ENCODE results near the gene TUBB2A. TPM values are rescaled to one million over a fixed set of nuclear protein-coding genes. Genes with fewer than 3 reads are reported as not detected.

TUBB2A gene
- total and polyA plus RNA-seq, 2 of the 8 experiments (the other 6 are each of a cell fraction or from before 2014, with no cell fraction given): 315 to 330 TPM

DNA sequence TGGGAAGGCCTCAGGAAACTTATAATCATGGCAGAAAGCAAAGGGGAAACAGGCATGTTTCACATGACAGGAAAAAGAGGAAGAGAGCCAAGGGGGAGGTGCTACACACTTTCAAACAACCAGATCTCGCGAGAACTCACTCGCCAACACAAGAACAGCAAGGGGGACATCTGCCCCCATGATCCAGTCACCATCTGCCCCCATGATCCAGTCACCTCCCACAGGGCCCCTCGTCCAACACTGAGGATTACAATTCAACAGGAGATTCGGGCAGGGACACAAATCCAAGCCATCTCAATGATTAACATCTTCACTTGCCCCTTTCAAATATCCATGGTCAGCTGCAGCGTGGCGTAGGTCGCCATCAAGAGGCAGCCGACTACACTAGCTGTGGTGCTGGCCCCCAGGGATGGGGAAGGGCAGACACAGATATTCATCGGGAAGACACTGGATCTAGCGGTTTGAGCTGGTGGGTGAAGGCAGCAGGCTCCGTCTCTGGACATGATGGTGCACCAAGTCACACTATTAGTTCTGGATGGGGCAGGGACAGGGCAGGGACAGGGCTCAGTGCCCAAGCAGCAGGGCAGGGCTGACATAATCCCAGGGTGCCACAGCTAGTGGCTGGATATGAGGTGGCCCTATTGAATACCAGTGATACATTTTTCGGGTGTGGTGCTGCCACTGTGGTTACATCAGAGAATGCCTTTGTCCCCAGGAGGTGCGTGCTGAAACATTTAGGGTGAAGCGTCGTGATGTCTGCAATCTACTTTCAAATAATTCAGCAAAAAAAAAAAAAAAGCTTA, 38.6 kb upstream of the TUBB2A start (continued):
- TF ChIP-seq HDAC2 (IDR thresholded peaks at IDR 0.05; ENCODE audit: borderline replicate concordance in 1 of 2, low read depth in 2 of 2, low read length in 2 of 2): no peak
- TF ChIP-seq MAFK (IDR thresholded peaks at IDR 0.05; ENCODE audit: low read depth, low read length): no peak
- TF ChIP-seq, protein P1, sequence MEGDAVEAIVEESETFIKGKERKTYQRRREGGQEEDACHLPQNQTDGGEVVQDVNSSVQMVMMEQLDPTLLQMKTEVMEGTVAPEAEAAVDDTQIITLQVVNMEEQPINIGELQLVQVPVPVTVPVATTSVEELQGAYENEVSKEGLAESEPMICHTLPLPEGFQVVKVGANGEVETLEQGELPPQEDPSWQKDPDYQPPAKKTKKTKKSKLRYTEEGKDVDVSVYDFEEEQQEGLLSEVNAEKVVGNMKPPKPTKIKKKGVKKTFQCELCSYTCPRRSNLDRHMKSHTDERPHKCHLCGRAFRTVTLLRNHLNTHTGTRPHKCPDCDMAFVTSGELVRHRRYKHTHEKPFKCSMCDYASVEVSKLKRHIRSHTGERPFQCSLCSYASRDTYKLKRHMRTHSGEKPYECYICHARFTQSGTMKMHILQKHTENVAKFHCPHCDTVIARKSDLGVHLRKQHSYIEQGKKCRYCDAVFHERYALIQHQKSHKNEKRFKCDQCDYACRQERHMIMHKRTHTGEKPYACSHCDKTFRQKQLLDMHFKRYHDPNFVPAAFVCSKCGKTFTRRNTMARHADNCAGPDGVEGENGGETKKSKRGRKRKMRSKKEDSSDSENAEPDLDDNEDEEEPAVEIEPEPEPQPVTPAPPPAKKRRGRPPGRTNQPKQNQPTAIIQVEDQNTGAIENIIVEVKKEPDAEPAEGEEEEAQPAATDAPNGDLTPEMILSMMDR (IDR thresholded peaks at IDR 0.05; ENCODE audit: control extremely low read depth in 1 of 3, insufficient read depth in 1 of 3, low read depth in 1 of 3, low read length in 3 of 3): peak; percentile 51 to 72 (median 69)
- TF ChIP-seq TBP (IDR thresholded peaks at IDR 0.05; ENCODE audit: low read depth, low read length): 0 out of 2 replicates have a peak, but pooled peaks have one; percentile 13
- no peak for TF ChIP-seq TAF7 (optimal IDR thresholded peaks at IDR 0.05; ENCODE audit: borderline replicate concordance, low read depth, low read length)
- TF ChIP-seq TEAD4 (IDR thresholded peaks at IDR 0.05; ENCODE audit: low read depth, low read length): no peak
